HepG2 (cell line): Measurements from ENCODE around the gene FGFR3. TPM values are rescaled to one million over a fixed set of nuclear protein-coding genes. Genes with fewer than 3 reads are reported as not detected.

Experiments used
- ETV6 ChIP-seq: sonication (generic); formaldehyde crosslinking; conservative IDR thresholded peaks from 2 replicates; pipeline ENCODE4 v1.4.0; 2020; ENCODE audit warnings: missing genetic modification reagents
- FOXC1 ChIP-seq: sonication (generic); formaldehyde crosslinking; IDR thresholded peaks from 2 replicates; pipeline ENCODE4 v1.8.0; 2022; ENCODE audit warnings: mild to moderate bottlenecking, missing genetic modification reagents, borderline replicate concordance
- GATAD2A ChIP-seq: IDR thresholded peaks from 2 replicates; pipeline ENCODE4 v1.6.1; 2016
- PHF8 ChIP-seq: sonication (generic); formaldehyde crosslinking; IDR thresholded peaks from 2 replicates; pipeline ENCODE4 v1.5.0; 2020; ENCODE audit warnings: missing genetic modification reagents
- PRMT3 ChIP-seq: sonication (generic); formaldehyde crosslinking; IDR thresholded peaks from 2 replicates; pipeline ENCODE4 v1.8.1; 2022; ENCODE audit warnings: low read depth, mild to moderate bottlenecking, moderate library complexity, missing genetic modification reagents, borderline replicate concordance
- SALL1 ChIP-seq: sonication (generic); formaldehyde crosslinking; IDR thresholded peaks from 2 replicates; pipeline ENCODE4 v1.8.0; 2022; ENCODE audit warnings: mild to moderate bottlenecking, missing genetic modification reagents
- SKI ChIP-seq: fragments of 450-650 bp; IDR thresholded peaks from one replicate; pipeline ENCODE4 v1.6.1; 2018; ENCODE audit warnings: mild to moderate bottlenecking; ENCODE audit not compliant: partially characterized antibody
- SPEN ChIP-seq: sonication (generic); formaldehyde crosslinking; IDR thresholded peaks from 2 replicates; pipeline ENCODE4 v1.5.1; 2020; ENCODE audit warnings: low read depth, mild to moderate bottlenecking, missing genetic modification reagents
- TGIF2 ChIP-seq: IDR thresholded peaks from 2 replicates; pipeline ENCODE4 v1.6.1; 2016; ENCODE audit warnings: control low read depth, missing compliant biosample characterization
- ZNF354B ChIP-seq: sonication (generic); formaldehyde crosslinking; IDR thresholded peaks from 2 replicates; pipeline ENCODE4 v1.8.0; 2022; ENCODE audit warnings: mild to moderate bottlenecking, missing genetic modification reagents
- ZNF772 ChIP-seq: sonication (generic); formaldehyde crosslinking; IDR thresholded peaks from 2 replicates; pipeline ENCODE4 v1.5.0; 2020; ENCODE audit warnings: mild to moderate bottlenecking, missing genetic modification reagents
- ZSCAN30 ChIP-seq: sonication (generic); formaldehyde crosslinking; IDR thresholded peaks from 2 replicates; pipeline ENCODE4 v1.5.0; 2020; ENCODE audit warnings: mild to moderate bottlenecking, missing genetic modification reagents
- polyA plus RNA-seq, 8 experiments: library from polyadenylated mRNA; depleted of rRNA in 3 of 8; stranded (reverse) in 7 of 8; unstranded in 1 of 8; fragments of >200 nt; fragmentation: Illumina TruSeq in 4 of 8; extraction: Trizol in 4 of 8; gene quantifications; 2 replicates each; pipeline versions ENCODE4 v1.2.1 to v1.2.3, GENCODE V29; 2011 to 2016; ENCODE audit warnings: low read depth in 4 of 8, missing spikeins in 1 of 8, mixed read lengths in 1 of 8; ENCODE audit not compliant: insufficient read depth in 1 of 8
- total RNA-seq, 5 experiments: library from RNA; depleted of rRNA; stranded (reverse); fragments of >200 nt; fragmentation: Illumina TruSeq; extraction: Trizol; gene quantifications; 2 replicates each; pipeline ENCODE4 v1.2.3, GENCODE V29; 2016; ENCODE audit warnings: low read depth in 1 of 5
- TF ChIP-seq, protein P1 (sequence below): IDR thresholded peaks from 2 replicates; pipeline ENCODE4 v1.6.1; 2016; ENCODE audit warnings: mild to moderate bottlenecking
- TF ChIP-seq, protein P2 (sequence below): sonication (generic); formaldehyde crosslinking; IDR thresholded peaks from 2 replicates; pipeline ENCODE4 v1.4.0; 2020; ENCODE audit warnings: missing genetic modification reagents
- TF ChIP-seq, protein P3 (sequence below): sonication (generic); formaldehyde crosslinking; IDR thresholded peaks from 2 replicates; pipeline ENCODE4 v1.4.0; 2020; ENCODE audit warnings: mild to moderate bottlenecking, missing genetic modification reagents
- TF ChIP-seq, protein P4 (sequence below): sonication (generic); formaldehyde crosslinking; IDR thresholded peaks from 2 replicates; pipeline ENCODE4 v1.8.1; 2022; ENCODE audit warnings: low read depth, mild to moderate bottlenecking, missing genetic modification reagents
- TF ChIP-seq, protein P5 (sequence below): sonication (generic); formaldehyde crosslinking; IDR thresholded peaks from 2 replicates; pipeline ENCODE4 v1.5.1; 2020; ENCODE audit warnings: missing genetic modification reagents, mild to moderate bottlenecking, borderline replicate concordance
- TF ChIP-seq, protein P6 (sequence below): IDR thresholded peaks from 2 replicates; pipeline ENCODE4 v1.6.1; 2016; ENCODE audit warnings: missing genetic modification reagents, missing compliant biosample characterization

FGFR3 gene
- total and polyA plus RNA-seq, 2 of the 13 experiments (the other 11 are each of a cell fraction or from before 2014, with no cell fraction given) = 103 to 109 TPM

DNA sequence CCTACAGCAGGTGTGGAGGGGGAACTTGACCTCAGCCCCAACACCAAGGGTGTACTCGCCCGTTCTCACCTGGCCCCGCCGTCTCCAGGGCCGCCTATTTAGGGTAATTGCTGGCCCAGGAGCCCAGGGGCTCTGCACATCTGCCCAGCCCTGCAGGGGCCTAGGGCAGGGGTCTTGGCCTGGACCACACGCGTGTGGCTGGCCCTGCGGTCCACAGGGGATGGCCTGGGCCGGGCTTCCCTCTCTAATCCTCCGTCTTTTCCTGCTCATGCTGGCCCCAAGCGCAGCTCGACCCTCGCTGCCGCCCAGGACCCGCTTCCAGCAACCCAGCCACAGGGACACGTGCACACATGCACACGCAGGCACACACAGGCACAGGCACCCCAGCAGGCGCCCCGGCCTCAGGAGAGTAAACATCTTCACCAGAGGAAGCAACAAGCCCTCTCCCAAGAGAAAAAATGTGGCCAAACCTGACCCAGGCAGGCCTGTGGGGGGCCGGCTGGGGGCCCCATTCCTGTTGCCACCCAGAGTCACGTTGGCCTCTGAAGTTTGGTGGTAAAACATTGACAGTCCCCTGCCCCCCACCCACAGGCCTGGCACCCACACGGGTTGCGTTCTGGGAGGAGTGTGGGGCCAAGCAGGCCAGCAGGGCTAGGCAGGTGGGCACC lies 24.6 kb upstream of the FGFR3 start (continued):
- TF ChIP-seq SALL1 (CRISPR knock-in tag) = no peak; the same call in 1 of the 2 replicates
- no peak for TF ChIP-seq PRMT3 (CRISPR knock-in tag)
- TF ChIP-seq ETV6 (CRISPR knock-in tag) = no peak
- TF ChIP-seq PHF8 (CRISPR knock-in tag) = no peak; the same call in 1 of the 2 replicates
- no peak; the same call in 1 of the 2 replicates for TF ChIP-seq FOXC1 (CRISPR knock-in tag)
- TF ChIP-seq, protein P1, sequence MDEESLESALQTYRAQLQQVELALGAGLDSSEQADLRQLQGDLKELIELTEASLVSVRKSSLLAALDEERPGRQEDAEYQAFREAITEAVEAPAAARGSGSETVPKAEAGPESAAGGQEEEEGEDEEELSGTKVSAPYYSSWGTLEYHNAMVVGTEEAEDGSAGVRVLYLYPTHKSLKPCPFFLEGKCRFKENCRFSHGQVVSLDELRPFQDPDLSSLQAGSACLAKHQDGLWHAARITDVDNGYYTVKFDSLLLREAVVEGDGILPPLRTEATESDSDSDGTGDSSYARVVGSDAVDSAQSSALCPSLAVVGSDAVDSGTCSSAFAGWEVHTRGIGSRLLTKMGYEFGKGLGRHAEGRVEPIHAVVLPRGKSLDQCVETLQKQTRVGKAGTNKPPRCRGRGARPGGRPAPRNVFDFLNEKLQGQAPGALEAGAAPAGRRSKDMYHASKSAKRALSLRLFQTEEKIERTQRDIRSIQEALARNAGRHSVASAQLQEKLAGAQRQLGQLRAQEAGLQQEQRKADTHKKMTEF = peak; percentile 46; the same call in 1 of the 2 replicates
- no peak for TF ChIP-seq ZSCAN30 (CRISPR knock-in tag)
- TF ChIP-seq, protein P2, sequence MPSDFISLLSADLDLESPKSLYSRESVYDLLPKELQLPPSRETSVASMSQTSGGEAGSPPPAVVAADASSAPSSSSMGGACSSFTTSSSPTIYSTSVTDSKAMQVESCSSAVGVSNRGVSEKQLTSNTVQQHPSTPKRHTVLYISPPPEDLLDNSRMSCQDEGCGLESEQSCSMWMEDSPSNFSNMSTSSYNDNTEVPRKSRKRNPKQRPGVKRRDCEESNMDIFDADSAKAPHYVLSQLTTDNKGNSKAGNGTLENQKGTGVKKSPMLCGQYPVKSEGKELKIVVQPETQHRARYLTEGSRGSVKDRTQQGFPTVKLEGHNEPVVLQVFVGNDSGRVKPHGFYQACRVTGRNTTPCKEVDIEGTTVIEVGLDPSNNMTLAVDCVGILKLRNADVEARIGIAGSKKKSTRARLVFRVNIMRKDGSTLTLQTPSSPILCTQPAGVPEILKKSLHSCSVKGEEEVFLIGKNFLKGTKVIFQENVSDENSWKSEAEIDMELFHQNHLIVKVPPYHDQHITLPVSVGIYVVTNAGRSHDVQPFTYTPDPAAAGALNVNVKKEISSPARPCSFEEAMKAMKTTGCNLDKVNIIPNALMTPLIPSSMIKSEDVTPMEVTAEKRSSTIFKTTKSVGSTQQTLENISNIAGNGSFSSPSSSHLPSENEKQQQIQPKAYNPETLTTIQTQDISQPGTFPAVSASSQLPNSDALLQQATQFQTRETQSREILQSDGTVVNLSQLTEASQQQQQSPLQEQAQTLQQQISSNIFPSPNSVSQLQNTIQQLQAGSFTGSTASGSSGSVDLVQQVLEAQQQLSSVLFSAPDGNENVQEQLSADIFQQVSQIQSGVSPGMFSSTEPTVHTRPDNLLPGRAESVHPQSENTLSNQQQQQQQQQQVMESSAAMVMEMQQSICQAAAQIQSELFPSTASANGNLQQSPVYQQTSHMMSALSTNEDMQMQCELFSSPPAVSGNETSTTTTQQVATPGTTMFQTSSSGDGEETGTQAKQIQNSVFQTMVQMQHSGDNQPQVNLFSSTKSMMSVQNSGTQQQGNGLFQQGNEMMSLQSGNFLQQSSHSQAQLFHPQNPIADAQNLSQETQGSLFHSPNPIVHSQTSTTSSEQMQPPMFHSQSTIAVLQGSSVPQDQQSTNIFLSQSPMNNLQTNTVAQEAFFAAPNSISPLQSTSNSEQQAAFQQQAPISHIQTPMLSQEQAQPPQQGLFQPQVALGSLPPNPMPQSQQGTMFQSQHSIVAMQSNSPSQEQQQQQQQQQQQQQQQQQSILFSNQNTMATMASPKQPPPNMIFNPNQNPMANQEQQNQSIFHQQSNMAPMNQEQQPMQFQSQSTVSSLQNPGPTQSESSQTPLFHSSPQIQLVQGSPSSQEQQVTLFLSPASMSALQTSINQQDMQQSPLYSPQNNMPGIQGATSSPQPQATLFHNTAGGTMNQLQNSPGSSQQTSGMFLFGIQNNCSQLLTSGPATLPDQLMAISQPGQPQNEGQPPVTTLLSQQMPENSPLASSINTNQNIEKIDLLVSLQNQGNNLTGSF (CRISPR knock-in tag) = no peak
- TF ChIP-seq, protein P3, sequence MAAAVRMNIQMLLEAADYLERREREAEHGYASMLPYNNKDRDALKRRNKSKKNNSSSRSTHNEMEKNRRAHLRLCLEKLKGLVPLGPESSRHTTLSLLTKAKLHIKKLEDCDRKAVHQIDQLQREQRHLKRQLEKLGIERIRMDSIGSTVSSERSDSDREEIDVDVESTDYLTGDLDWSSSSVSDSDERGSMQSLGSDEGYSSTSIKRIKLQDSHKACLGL = peak; percentile 83; the same call in 1 of the 2 replicates
- TF ChIP-seq, protein P4, sequence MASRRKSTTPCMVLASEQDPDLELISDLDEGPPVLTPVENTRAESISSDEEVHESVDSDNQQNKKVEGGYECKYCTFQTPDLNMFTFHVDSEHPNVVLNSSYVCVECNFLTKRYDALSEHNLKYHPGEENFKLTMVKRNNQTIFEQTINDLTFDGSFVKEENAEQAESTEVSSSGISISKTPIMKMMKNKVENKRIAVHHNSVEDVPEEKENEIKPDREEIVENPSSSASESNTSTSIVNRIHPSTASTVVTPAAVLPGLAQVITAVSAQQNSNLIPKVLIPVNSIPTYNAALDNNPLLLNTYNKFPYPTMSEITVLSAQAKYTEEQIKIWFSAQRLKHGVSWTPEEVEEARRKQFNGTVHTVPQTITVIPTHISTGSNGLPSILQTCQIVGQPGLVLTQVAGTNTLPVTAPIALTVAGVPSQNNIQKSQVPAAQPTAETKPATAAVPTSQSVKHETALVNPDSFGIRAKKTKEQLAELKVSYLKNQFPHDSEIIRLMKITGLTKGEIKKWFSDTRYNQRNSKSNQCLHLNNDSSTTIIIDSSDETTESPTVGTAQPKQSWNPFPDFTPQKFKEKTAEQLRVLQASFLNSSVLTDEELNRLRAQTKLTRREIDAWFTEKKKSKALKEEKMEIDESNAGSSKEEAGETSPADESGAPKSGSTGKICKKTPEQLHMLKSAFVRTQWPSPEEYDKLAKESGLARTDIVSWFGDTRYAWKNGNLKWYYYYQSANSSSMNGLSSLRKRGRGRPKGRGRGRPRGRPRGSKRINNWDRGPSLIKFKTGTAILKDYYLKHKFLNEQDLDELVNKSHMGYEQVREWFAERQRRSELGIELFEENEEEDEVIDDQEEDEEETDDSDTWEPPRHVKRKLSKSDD (CRISPR knock-in tag) = no peak
- 0 out of 2 replicates have a peak, but pooled peaks have one; percentile 6 for TF ChIP-seq SPEN (CRISPR knock-in tag)
- TF ChIP-seq TGIF2 = no peak
- TF ChIP-seq ZNF772 (CRISPR knock-in tag) = 0 out of 2 replicates have a peak, but pooled peaks have one; percentile 19
- TF ChIP-seq, protein P5, sequence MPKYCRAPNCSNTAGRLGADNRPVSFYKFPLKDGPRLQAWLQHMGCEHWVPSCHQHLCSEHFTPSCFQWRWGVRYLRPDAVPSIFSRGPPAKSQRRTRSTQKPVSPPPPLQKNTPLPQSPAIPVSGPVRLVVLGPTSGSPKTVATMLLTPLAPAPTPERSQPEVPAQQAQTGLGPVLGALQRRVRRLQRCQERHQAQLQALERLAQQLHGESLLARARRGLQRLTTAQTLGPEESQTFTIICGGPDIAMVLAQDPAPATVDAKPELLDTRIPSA (CRISPR knock-in tag) = no peak
- no peak; the same call in 1 of the 2 replicates for TF ChIP-seq ZNF354B (CRISPR knock-in tag)
- TF ChIP-seq, protein P6, sequence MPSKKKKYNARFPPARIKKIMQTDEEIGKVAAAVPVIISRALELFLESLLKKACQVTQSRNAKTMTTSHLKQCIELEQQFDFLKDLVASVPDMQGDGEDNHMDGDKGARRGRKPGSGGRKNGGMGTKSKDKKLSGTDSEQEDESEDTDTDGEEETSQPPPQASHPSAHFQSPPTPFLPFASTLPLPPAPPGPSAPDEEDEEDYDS (CRISPR knock-in tag) = no peak
- TF ChIP-seq SKI = no peak
- TF ChIP-seq GATAD2A = peak; percentile 41; the same call in 1 of the 2 replicates
